HG02884 (cell line): ENCODE data around the gene NOXO1.

Experiments used
- ATAC-seq: cut with Tn5 transposase; IDR thresholded peaks from one replicate; pipeline ENCODE4 v1.9.1; 2021; ENCODE audit warnings: mild to moderate bottlenecking, moderate library complexity; ENCODE audit not compliant: unreplicated experiment

The NOXO1 gene

DNA sequence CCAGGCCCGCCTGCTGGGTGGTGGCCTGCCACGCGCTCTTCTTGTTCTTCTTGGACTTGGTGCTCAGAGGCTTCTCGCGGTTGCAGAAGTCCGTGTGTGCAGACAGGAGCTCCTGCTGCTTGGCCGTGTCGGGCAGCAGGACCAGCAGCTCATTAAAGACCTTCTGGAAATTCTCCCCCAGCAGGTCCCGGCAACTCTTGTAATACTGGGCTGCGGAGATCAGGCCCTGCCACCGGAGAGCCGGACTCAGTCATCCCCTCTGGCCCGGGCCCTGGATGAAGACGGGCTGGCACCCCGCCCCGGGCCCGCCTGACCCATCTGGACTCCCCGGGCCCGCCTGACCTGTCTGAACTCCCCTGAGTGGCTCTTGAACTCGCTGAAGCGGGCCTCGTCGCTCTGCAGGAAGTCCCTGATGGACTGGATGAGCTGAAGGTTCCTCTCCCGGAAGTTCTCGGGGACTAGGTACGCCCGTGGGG, 17.1 kb upstream of the NOXO1 start:
- ATAC-seq, result no peak

DNA sequence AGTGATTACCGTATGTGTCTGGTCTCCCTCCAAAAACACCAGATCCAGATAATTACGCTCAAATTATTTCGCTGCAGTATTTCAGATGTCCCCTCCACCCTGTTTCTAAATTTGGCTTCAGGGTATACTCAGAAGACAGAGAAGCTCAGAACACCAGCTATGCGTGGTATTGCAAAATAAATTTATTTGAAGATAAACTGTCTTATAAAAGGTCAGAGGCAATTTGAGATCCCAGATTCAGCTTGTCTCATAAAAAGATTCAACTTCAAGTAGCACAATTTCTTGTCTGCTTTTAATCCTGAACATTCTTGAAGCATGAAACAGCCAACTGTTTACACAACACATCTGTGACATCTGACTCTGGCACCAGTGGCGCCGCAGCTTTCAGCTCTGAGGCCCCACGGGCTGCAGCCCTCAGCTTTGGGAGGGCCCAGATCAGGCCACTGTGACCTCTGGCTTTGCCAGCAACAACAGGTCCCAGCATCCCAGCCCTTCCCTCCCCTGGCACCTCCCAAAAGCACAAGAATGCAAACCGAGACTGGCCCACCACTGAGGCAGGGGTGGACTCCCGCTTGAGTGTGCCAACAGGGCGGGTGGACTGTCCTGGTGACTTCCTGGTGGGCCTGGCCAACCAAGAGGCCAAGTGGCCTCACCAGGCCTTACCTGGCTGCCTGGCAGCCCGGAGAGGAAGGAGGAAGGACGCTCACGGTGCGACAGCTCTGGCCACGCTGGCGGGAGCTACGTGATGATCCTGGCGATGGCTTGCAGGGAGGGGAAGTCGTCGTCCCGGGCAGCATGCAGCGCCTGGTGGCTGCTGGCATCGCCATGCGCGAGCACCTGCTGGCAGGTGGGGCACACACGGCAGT, 16.5 kb upstream of the NOXO1 start:
- no peak for ATAC-seq

DNA sequence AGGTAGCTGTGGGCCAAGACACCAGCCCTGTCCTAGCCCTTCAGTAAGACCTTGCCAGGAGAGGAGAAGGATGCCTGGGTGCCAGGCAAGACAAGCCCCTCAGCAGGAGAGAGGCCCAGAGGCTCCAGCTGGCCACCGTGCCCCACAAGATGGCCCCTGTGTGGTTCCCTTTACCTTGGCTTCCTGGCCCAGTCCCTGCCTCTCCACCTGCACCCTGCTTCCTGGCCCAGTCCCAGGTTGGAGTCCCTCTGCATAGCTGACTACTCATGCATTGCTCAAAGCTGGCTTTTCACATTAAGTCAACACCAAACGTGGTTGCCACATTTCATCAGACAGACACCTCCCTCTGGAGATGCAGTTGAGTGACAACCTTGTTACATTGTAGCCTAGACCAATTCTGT, 12.5 kb upstream of the NOXO1 start:
- no peak for ATAC-seq

DNA sequence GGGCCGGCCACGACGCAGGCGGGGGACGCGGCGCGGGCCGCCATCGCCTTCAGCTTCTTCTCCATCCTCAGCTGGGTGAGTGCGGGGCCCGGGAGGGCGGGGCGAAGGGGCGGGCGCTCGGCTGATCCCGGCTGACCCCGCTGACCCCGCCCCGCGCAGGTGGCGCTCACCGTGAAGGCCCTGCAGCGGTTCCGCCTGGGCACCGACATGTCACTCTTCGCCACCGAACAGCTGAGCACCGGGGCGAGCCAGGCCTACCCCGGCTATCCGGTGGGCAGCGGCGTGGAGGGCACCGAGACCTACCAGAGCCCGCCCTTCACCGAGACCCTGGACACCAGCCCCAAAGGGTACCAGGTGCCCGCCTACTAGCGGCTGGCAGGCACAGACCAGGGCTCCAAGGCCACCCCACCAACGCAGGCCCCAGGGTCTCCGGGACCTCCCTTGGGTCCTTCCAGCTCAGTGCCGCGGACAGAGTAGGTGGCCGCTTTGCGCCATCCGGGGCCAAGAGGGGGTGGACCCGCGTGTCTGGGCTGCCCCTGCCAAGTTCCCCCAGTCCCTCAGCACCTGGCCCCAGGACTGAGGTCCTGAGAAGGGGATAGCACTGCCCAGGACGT, 11.5 kb upstream of the NOXO1 start:
- ATAC-seq, result no peak

DNA sequence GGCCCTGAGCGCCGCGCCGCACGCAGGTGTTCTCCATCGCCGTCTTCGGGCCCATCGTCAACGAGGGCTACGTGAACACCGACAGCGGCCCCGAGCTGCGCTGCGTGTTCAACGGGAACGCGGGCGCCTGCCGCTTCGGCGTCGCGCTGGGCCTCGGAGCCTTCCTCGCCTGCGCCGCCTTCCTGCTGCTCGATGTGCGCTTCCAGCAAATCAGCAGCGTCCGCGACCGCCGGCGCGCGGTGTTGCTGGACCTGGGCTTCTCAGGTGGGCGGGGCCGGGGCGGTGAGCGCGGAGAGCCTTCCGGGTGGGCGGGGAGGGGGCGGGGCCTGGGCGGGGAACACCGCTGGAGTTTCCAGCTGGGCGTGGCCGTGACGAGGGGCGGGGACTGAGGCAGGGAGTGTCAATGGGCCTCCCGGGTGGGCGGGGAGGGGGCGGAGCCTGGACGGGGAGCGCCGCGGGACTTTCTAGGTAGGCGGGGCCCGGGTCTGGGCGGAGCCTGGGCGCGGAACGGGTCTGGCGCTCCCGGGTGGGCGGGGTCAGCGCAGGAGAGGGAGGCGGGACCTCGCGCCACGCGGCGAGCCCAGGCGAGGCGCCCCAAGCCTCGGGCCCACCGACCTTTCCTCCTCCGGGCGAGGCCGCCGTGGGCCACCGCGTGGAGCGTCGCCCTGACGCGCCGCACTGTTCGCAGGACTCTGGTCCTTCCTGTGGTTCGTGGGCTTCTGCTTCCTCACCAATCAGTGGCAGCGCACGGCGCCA, 10.9 kb upstream of the NOXO1 start:
- ATAC-seq, result peak; percentile 41

GRCh38 chr16:1991588-1991947, 10.3 kb upstream of the NOXO1 start:
- peak; percentile 11 for ATAC-seq

GRCh38 chr16:1991135-1991551, 9.9 kb upstream of the NOXO1 start:
- no peak for ATAC-seq

GRCh38 chr16:1990351-1991134, 9.3 kb upstream of the NOXO1 start:
- no peak for ATAC-seq

- ATAC-seq, result no peak
These were observed 8.8 kb upstream of the NOXO1 start for GRCh38 chr16:1990101-1990350.

GRCh38 chr16:1989209-1990100, 8.2 kb upstream of the NOXO1 start, which contains the start of gene SYNGR3:
Gene SYNGR3, plus strand, starts transcription at chr16:1989970. Its CDS starts 133 bp downstream, at chr16:1990103.
- no peak for ATAC-seq

GRCh38 chr16:1987198-1987597, 5.9 kb upstream of the NOXO1 start:
- ATAC-seq, result no peak

- no peak for ATAC-seq
These were observed 4.3 kb upstream of the NOXO1 start for GRCh38 chr16:1985466-1986150.

- peak; percentile 16 for ATAC-seq
These were observed 3.3 kb upstream of the NOXO1 start for GRCh38 chr16:1984347-1985225.

DNA sequence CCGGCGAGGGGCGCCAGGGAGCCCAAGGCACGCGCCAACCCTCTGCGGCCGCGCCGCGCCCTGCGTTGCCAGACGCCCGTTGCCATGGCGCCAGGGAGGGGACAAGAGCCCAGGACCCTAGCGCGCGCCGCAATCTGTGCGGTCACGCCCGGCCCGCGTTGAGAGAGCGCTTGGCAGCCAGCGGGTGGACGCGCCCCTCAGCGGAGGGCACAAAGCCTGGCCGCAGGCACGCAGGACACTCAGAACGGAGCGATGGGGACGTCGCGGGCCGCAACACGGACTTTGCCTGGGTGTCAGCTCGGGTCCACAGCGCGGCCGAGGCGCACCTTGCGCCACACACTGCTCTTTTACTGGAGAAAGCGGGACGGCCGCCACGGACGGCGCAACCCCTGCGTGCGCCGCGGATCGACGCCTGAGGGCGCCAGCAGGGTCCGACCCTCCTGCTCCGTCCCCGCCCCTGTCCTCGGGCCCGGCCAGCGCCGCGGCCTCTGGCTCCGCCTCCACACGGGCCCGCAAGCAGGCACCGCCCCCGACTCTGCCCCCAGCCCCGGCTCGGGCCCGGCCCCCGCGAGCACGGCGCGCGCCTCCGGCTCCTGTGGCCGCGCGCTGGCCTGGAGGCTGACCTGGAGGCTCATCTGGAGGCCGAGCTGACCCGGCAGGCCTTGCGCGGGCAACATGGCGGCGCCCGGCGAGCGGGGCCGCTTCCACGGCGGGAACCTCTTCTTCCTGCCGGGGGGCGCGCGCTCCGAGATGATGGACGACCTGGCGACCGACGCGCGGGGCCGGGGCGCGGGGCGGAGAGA, 2.5 kb upstream of the NOXO1 start, which contains the start of gene GFER:
TSS of gene GFER (plus strand) at position 650 of the 803 bp plus-strand sequence. CDS start at position 676, 26 bp downstream.
- ATAC-seq, result peak; percentile 69

- ATAC-seq, result no peak
These were observed 1.8 kb upstream of the NOXO1 start for GRCh38 chr16:1982991-1983543.

DNA sequence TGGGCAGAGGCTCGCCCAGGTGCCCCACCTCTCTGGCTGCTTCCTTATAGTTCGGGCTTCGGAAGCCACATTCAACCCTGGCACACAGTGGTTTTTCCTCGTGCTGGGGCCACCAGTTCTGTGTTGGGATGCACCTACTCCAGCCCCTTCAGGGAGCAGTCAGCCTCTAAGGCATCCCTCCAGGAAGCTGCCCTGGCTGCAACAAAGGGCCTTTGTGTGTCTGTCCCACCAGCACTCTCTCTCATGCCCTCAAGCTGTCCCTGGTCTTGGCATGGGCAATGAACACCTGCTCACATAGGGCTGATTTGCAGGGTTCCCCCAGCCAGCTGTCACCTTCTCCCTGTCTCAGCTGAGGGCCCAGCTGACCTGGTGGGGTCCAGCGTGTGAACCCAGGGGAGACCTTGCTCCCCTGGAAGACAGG, 754 bp upstream of the NOXO1 start:
- no peak for ATAC-seq

GRCh38 chr16:1980770-1981087, 540 bp downstream of the NOXO1 start:
- no peak for ATAC-seq
